GM23248 (cell line): ENCODE results near the gene CSNK2A1.

Experiments
- EZH2 ChIP-seq: fragments of 200-600 bp; sonication (generic); IDR thresholded peaks from 2 replicates; pipeline ENCODE4 v1.6.1; 2018; ENCODE audit warnings: antibody characterized with exemption, mild to moderate bottlenecking; ENCODE audit not compliant: insufficient read depth, poor library complexity, severe bottlenecking
- EZH2phosphoT487 ChIP-seq: fragments of 200-600 bp; sonication (generic); IDR thresholded peaks from 2 replicates; pipeline ENCODE4 v1.6.1; 2018; ENCODE audit warnings: antibody characterized with exemption, moderate library complexity, mild to moderate bottlenecking, low read depth; ENCODE audit not compliant: insufficient read depth

- TF ChIP-seq EZH2phosphoT487 (no peak), EZH2 (no peak)
These were observed 71.3 kb downstream of the CSNK2A1 start for GRCh38 chr20:472137-472846.
